GM21381 (cell line): ENCODE data around the gene SRRM3.
A peak's percentile ranks its signal among the peaks of the same experiment; 100 is the strongest.
"Not testable (repeated sequence)": the region's sequence is repeated elsewhere in the genome, so short reads cannot be mapped to it uniquely, and the experiment has no call there.

Experiments used
- ATAC-seq: cut with Tn5 transposase; IDR thresholded peaks from one replicate; pipeline ENCODE4 v1.9.1; 2021; ENCODE audit warnings: mild to moderate bottlenecking, moderate library complexity; ENCODE audit not compliant: unreplicated experiment

The SRRM3 gene

DNA sequence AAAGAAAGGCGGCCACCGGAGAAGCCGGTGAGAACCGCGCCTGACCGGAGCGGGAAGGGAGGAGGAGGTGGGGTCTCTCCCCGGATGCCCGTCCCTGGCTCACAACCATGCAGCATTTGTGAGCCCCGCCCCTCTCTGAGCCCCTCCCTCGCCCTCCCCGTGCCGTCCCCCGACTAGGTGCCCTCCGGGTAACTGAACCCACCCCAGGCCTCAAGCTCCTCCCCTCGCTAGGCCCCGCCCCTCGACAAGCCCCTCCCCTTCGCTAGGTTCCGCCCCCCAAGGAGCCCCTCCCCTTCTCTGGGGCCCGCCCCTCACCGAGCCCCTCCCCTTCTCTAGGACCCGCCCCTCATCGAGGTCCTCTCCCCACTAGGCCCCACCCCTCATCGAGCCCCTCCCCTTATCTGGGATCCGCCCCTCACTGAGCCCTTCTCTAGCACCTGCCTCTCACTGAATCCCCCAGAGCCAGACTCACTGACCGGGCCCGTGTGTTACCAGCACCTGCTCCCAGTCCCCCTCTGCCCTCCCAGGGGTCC lies 58.5 kb downstream of the SRRM3 start:
- ATAC-seq, result no peak

DNA sequence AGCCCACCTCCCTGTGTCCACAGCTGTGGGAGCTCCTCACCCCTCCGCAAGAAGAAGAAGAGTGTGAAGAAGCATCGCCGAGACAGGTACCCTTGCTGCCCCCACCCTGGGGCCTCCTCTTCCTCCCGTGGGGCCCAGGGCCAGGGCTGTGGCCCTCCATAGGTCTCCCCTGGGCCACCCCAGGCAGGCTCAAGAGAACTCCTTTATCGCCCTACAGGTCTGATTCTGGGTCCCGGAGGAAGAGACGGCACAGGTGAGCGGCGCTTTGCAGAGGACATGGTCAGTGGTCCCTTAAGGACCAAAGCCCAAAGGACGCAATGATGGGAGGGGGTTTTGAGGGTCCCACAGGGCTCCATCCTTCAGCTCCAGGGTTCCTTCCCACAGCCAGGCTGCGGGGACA lies 59.6 kb downstream of the SRRM3 start:
- no peak for ATAC-seq

GRCh38 chr7:76261931-76262330 lies 60.2 kb downstream of the SRRM3 start:
- no peak for ATAC-seq

DNA sequence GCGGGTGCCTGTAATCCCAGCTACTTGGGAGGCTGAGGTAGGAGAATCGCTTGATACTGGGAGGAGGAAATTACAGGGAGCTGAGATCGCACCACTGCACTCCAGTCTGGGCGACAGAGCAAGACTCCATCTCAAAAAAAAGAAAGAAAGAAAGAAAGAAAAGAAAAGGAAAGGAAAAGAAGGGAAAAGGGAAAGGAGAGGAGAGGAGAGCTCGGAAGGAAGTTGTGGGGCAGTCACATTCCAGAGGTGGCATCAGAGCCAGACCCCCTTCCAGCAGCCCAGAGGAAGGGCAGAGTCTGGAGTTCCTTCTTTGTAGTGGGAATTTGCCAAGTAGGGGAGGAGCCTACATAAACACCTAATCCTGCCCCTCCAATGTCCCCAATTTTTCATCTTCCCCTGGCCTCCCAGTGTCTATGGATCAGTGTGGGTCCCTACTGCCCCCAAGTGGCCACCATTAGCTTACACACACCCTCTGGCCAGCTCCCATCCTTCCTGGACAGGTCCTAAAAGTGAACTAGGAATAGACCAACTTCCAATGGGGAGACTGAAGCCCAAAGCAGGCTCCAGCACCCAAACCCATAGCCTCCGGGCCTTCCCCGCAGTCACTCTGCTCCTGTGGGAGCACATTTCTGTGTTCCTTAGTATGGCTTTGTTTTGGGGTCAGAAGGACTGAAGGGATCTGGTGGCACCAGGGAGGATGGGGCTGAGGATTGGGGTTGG lies 61.1 kb downstream of the SRRM3 start:
- ATAC-seq, result no peak

DNA sequence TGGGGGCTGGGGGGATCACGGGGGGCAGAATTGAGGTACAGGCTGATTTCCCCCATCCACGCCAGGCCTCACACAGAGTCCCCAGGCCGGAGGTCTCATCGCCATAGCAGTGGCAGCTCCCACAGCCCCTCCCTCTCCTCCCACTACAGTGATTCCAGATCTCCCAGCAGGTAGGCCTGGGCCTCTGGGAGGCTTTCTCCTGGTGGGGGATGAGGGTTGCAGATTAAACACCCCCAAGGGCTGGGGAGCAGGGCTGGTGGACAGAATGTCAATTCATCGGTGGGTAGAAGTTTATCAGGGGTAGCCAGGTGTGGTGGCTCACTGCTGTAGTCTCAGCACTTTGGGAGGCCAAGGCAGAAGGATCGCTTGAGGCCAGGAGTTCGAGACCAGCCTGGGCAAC lies 63.6 kb downstream of the SRRM3 start:
- ATAC-seq, result no peak

- ATAC-seq, result no peak
Measured at GRCh38 chr7:76267107-76267893, 65.6 kb downstream of the SRRM3 start.

DNA sequence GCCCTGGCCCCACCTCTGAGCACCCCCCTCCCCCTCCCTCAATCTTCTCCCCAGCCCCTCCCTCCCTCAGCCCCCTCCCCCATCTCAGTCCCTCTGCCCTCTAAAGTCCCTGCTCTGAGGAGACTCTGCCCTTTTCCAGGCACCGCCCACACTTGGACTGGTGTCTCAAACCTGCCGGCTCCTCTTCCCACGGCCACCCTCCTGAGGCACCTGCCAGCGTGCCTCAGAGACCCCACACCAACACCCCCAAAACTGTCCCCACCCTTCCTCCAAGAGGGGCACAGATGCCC lies 66.1 kb downstream of the SRRM3 start:
- no peak for ATAC-seq

GRCh38 chr7:76268376-76268775 lies 66.7 kb downstream of the SRRM3 start:
- no peak for ATAC-seq

DNA sequence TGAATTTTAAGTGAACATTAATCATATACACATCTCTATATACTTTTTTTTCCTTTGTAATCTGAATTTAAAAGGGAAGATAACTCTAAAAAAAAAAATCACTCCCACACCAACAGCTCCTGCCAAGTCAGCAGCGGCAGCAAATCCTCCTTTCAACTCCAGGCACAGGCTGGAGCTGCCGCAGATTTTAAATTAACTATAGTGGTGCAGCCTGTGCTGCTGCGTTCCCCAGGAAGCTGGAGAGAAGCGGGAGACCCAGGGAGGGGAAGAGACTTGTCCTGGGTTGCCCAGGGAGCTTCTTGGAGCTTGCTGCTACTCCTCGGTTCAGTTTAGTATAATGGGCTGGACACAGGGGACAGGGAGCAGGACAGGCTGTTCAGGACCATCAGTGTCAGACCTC lies 68.2 kb downstream of the SRRM3 start:
- ATAC-seq, result no peak

GRCh38 chr7:76271384-76271783 lies 69.7 kb downstream of the SRRM3 start:
- ATAC-seq, result not testable (repeated sequence)

DNA sequence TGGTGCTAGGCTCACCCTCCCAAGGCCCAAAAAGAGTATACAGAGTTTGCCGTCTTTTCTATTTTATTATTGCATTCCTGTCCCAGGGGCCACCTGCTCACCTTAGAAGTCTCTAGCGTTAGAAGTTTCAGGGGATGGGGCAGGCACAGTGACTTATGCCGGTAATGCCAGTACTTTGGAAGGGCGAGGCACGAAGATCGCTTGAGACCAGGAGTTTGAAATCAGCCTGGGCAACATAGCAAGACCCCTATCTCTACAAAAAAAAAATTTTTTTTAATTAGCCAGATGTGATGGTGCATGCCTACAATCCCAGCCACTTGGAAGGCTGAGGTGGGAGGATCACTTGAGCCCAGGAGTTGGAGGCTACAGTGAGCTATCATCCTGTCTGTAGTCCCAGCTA lies 70.4 kb downstream of the SRRM3 start:
- no peak for ATAC-seq

GRCh38 chr7:76272851-76273497 lies 71.3 kb downstream of the SRRM3 start:
- ATAC-seq, result peak; percentile 72

GRCh38 chr7:76273503-76273902 lies 71.8 kb downstream of the SRRM3 start:
- no peak for ATAC-seq

GRCh38 chr7:76278540-76278939 lies 76.8 kb downstream of the SRRM3 start:
- no peak for ATAC-seq

GRCh38 chr7:76280408-76280807 lies 78.7 kb downstream of the SRRM3 start:
- ATAC-seq, result no peak

GRCh38 chr7:76281006-76281705 lies 79.5 kb downstream of the SRRM3 start:
- no peak for ATAC-seq

DNA sequence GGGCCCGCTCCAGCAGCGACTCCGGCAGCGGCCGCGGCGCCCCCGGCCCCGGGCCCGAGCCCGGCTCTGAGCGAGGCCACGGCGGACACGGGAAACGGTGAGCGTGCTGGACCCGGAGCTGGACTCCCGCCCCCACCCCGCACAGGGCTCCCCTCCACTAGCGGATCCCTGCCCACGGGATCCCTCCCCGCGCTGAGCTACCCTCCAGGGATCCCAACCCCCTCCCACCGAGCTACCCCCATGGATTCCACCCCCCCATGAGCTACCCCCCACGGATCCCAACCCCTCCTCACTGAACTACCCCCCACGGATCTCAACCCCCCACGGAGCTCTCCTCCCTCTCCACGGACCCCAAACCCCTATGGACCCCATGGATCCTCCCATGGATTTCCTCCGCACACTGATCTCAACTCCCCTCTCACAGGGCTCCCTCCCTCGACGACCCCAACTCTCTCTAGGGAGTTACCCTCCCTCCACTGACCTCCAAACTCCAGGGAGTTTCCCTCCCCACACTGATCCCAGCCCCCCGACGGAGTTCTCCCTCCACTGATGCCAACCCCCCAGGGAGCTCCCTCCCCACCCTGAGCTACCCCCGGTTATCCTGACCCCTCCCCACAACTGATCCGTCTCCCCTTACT lies 80.1 kb downstream of the SRRM3 start:
- ATAC-seq, result no peak

DNA sequence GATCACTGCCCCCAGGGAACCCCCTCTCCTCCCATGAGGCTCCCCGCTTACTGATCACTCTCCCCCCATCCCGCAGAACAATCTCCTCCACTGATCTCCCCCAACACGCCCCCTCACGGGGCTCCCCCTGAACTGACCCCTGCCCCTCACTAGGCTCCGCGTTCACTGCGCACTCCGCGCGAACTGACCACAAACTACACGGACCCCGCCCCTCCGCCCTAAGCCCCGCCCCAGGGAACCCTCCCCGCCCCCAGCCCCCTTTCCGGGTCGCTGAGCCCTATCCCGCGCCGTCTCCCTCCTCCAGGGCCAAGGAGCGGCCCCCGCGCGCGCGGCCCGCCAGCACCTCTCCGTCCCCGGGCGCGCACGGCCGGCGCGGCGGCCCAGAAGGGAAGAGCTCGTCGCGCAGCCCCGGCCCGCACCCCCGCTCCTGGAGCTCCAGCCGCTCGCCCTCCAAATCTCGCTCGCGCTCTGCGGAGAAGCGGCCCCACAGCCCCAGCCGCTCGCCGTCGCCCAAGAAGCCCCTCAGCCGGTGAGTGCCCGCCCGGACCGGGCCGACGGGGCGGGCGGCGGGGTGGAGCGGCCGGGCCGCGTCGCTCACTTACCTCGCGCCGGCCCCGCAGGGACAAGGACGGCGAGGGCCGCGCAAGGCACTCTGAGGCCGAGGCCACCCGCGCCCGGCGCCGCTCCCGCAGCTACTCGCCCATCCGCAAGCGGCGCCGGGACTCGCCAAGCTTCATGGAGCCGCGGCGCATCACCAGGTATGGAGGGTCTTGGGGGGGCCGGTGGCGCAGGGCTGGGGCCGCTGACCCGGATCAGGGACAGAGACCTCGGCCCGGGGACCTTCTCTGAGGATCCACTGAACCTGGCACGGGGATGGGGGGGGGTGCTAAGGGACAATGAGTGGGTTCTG lies 80.9 kb downstream of the SRRM3 start:
- ATAC-seq, result no peak

DNA sequence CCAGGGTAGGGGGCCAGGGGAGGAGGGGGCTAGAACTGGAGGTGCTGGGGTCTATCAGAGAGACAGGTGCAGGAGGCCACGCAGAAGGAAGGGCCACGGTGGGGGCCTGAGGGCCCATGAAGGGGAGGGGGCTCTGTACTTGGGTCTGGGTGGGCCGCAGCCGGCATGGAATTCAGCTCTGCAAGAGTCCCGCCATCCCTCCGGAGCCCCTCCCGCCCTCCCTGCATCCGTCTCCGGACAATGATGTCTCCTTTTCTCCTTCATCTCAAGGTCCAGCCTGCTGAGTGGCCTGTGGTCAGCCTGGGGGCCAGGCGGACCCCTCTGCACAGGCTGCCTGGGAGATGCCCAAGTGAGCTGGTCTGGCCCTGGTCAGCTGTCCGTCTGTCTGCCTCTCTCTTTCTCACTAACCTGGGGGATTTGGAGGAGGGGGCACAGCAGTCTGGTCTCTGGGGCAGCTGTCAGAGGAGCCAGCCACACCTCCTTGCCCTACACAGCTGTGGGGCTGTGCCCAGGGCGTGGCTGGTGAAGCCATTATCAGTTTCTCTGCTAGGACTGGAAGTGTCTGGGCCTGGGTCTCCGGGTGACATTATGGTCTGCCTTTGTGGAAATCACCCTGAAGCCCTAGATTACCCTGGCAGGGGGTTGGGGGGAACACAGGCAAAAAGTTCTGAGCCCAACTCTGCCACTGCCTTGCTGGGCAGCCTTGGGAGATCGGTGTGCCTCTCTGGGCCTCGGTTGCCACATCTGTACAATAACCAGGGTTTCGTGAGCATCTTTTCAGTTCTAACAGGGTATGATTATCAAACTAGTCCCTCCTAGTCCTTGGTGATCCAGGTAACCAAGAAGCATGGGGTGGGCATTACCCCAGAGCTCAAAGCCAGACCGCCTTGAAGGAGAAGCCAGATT lies 81.8 kb downstream of the SRRM3 start:
- ATAC-seq, result no peak
